HG03460 (cell line): ENCODE measurements around the gene RBM12.
"Not testable (repeated sequence)": the region's sequence is repeated elsewhere in the genome, so short reads cannot be mapped to it uniquely, and the experiment has no call there.

Experiments used
- ATAC-seq: cut with Tn5 transposase; IDR thresholded peaks from one replicate; pipeline ENCODE4 v1.9.1; 2021; ENCODE audit not compliant: unreplicated experiment

Gene RBM12, protein sequence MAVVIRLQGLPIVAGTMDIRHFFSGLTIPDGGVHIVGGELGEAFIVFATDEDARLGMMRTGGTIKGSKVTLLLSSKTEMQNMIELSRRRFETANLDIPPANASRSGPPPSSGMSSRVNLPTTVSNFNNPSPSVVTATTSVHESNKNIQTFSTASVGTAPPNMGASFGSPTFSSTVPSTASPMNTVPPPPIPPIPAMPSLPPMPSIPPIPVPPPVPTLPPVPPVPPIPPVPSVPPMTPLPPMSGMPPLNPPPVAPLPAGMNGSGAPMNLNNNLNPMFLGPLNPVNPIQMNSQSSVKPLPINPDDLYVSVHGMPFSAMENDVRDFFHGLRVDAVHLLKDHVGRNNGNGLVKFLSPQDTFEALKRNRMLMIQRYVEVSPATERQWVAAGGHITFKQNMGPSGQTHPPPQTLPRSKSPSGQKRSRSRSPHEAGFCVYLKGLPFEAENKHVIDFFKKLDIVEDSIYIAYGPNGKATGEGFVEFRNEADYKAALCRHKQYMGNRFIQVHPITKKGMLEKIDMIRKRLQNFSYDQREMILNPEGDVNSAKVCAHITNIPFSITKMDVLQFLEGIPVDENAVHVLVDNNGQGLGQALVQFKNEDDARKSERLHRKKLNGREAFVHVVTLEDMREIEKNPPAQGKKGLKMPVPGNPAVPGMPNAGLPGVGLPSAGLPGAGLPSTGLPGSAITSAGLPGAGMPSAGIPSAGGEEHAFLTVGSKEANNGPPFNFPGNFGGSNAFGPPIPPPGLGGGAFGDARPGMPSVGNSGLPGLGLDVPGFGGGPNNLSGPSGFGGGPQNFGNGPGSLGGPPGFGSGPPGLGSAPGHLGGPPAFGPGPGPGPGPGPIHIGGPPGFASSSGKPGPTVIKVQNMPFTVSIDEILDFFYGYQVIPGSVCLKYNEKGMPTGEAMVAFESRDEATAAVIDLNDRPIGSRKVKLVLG

GRCh38 chr20:35664466-35665206 lies at the start of gene RBM12, which contains the start of gene CPNE1:
RBM12 (minus strand) TSS chr20:35664900; CDS start chr20:35655322, 9,578 bp downstream.
CPNE1 (minus strand) TSS chr20:35664900; CDS start chr20:35632923, 31,977 bp downstream.
- peak; percentile 68 for ATAC-seq

GRCh38 chr20:35714127-35714526 lies 49.4 kb upstream of the RBM12 start:
- ATAC-seq: no peak

DNA sequence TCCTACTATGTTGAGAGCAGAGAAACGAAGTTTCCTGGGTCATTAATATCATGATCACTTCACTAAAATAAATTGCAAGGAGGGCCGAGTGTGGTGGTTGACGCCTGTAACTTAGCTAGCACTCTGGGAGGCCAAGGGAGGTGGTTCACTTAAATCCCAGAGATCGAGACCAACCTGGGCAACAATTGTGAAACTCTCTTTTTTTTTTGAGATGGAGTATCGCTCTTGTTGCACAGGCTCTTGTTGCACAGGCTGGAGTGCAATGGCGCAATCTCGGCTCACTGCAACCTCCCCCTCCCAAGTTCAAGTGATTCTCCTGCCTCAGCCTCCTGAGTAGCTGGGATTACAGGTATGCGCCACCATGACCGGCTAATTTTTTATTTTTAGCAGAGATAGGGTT lies 48.4 kb upstream of the RBM12 start:
- not testable (repeated sequence) for ATAC-seq

- no peak for ATAC-seq
Observed at GRCh38 chr20:35711588-35712209, 47.0 kb upstream of the RBM12 start.

GRCh38 chr20:35710884-35711587 lies 46.3 kb upstream of the RBM12 start:
- ATAC-seq: no peak

- ATAC-seq: no peak
Observed at GRCh38 chr20:35710039-35710438, 45.3 kb upstream of the RBM12 start.

DNA sequence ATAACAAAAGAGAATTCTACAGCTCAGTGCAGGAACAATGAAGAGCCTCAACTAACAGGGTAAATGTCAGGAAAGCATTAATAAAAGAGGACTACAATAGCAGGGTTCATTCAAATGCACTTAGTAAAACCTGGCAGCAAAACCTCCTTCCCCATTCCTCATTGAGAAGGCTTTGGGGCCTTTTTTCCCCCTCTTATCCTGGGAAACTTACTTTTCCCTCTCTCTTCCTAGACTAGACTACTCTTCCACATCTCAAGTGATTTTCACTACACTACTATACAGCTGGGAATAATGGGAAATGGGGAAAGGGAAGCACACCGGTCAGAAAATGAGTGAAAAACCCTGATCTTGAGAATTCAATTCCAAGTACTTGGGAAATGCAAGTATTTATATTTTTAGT lies 44.6 kb upstream of the RBM12 start:
- ATAC-seq: no peak

DNA sequence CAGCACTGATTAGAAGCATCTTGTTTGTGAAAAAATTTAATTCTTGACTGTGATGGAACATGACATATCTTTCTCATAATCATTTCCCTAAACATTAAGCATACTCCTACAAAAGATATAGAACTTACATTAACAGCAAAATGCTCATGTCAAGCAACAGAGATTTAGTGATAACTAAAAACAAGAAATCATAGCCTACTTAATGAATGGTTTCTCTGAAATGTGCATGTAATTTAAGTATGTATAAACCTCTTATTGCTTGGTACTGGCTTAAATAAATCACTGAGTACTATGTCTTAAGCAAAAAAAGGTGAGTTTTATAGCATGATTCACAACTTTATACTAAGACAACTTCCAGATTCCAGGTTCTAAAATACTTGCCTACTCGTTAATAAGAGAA lies 43.8 kb upstream of the RBM12 start:
- no peak for ATAC-seq

- not testable (repeated sequence) for ATAC-seq
Observed at GRCh38 chr20:35706591-35707529, 42.2 kb upstream of the RBM12 start.

DNA sequence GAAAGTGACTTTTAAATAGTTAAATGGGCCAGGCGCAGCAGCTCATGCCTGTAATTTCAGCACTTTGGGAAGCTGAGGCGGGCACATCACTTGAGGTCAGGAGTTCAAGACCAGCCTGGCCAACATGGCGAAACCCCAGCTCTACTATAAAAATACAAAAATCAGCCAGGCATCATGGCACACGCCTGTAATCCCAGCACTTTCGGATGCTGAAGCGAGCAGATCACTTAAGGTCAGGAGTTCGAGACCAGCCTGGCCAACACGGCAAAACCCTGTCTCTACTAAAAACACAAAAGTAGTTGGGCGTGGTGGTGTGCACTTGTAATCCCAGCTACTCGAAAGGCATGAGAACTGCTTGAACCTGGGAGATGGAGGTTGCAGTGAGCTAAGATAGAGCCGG lies 41.2 kb upstream of the RBM12 start:
- ATAC-seq: not testable (repeated sequence)

DNA sequence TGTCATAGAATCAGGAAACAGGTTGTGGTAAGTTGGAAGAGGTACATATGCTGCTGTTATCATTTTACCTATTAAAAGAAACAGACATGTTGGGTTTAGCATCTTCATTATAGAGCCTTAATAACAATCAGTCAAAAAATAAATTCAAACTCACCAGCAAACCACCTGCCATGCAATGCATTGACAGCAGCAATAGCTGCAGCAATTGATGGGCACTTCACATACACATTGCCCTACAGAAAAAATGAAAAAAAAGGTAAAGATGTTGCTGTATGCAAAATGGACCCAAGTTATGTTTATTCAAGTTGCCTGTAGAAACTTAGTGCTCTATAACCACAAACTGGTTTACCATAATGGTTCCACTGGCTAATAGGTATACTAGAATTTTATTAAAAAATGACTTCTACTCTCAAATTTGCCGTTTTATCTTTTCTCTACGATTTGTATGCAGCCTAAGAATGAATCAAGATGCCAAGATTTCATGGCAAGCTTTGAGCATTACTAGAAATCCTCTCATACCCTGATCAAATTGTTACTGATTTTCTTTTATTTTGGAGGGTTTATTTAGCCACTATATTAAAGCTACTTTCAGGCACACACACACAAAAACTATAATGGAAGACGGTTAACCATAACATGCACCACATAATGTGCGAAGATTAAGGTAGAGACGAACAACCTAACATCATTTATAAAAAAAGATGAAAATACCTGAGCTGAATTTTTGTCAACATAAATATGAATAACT lies 40.0 kb upstream of the RBM12 start:
- ATAC-seq: no peak

GRCh38 chr20:35702824-35703695 lies 38.4 kb upstream of the RBM12 start:
- no peak for ATAC-seq

GRCh38 chr20:35702051-35702823 lies 37.5 kb upstream of the RBM12 start:
- no peak for ATAC-seq

- no peak for ATAC-seq
Observed at GRCh38 chr20:35700625-35701148, 36.0 kb upstream of the RBM12 start.

DNA sequence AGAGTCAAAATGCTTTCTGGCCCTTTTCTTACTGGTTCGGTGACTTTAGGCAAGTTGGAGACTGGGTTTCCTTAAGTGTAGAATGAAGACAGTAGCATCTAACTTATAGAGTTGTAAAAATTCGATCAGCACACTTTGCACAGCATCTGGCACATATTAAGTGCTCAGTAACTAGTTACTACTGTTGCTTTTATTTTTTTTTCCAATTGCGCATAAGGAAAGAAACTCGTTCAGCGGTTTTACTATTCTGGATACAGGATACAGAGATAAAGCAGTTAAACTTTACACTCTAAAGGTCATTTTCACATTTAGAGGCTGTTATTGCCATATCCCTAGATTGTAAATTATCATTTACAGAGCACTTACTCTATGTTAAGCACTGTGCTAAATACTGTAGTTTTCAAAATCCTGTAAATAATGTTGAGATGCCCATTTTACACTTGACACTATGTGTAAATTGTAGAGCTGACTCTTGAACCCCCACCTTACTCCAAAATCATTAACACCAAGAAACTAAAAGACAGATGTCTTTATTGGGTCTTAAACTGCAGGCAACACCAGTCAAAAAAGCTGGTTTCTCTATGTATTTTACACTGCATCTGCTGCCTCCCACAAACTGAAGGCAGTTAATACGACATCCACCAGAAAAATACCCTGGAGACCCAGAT lies 35.4 kb upstream of the RBM12 start:
- no peak for ATAC-seq
